Esophagus muscularis mucosa (tissue), 4 donors: Measurements from ENCODE around the gene BDKRB1.

ENCODE experiments used
- EP300 ChIP-seq: sonication (generic); formaldehyde crosslinking; IDR thresholded peaks from one replicate; pipeline ENCODE4 v1.6.1; 2017; ENCODE audit warnings: antibody characterized with exemption
- POLR2A ChIP-seq: fragments of 450-650 bp; IDR thresholded peaks from one replicate; pipeline ENCODE4 v1.6.1; 2017; ENCODE audit warnings: antibody characterized with exemption, moderate library complexity, mild to moderate bottlenecking, low read depth
- TF ChIP-seq, protein P1 (sequence below), 3 experiments: fragments of 200-600 bp in 2 of 3; fragments of 450-650 bp in 1 of 3; sonication (generic) in 2 of 3; IDR thresholded peaks; one replicate each; pipeline ENCODE4 v1.5.1; 2017 to 2019; ENCODE audit warnings: antibody characterized with exemption in 3 of 3, mild to moderate bottlenecking in 2 of 3, moderate library complexity in 1 of 3

- TF ChIP-seq, protein P1, sequence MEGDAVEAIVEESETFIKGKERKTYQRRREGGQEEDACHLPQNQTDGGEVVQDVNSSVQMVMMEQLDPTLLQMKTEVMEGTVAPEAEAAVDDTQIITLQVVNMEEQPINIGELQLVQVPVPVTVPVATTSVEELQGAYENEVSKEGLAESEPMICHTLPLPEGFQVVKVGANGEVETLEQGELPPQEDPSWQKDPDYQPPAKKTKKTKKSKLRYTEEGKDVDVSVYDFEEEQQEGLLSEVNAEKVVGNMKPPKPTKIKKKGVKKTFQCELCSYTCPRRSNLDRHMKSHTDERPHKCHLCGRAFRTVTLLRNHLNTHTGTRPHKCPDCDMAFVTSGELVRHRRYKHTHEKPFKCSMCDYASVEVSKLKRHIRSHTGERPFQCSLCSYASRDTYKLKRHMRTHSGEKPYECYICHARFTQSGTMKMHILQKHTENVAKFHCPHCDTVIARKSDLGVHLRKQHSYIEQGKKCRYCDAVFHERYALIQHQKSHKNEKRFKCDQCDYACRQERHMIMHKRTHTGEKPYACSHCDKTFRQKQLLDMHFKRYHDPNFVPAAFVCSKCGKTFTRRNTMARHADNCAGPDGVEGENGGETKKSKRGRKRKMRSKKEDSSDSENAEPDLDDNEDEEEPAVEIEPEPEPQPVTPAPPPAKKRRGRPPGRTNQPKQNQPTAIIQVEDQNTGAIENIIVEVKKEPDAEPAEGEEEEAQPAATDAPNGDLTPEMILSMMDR (IDR thresholded peaks at IDR 0.05): no peak
- TF ChIP-seq POLR2A: no peak
- TF ChIP-seq EP300: no peak
Observed at GRCh38 chr14:96216627-96217026, 39.4 kb upstream of the BDKRB1 start.
